ENCODE data around the gene MAML3.

MAML3 gene

GRCh38 chr4:139710073-139710472 is 443.9 kb downstream of the MAML3 start:
- TF ChIP-seq CTCF (IDR thresholded peaks at IDR 0.05; ENCODE audit: low read length) (no peak), EZH2 (IDR thresholded peaks at IDR 0.05; ENCODE audit: borderline replicate concordance, low read length) (no peak)

GRCh38 chr4:139709660-139710059 is 444.3 kb downstream of the MAML3 start:
- no peak overlapping the region for H3K4me3 ChIP-seq (ENCODE audit: low read depth, low read length, poor library complexity, severe bottlenecking)
- no peaks in the 10 kb centered on the region for H3K79me2 ChIP-seq (ENCODE audit: insufficient read depth, low read length)
- H3K27me3 ChIP-seq (ENCODE audit: insufficient read depth, low read length), result no peaks in the 10 kb centered on the region
- no peaks in the 10 kb centered on the region for H4K20me1 ChIP-seq (ENCODE audit: insufficient read depth, low read length)
- no peak overlapping the region for H2AFZ ChIP-seq (ENCODE audit: low read length)
- no peaks in the 10 kb centered on the region for H3F3A ChIP-seq (ENCODE audit: insufficient read depth, low read length)
- TF ChIP-seq EZH2 (IDR thresholded peaks at IDR 0.05; ENCODE audit: borderline replicate concordance, low read length), result no peak
- no peak for TF ChIP-seq CTCF (IDR thresholded peaks at IDR 0.05; ENCODE audit: low read length)
- no peak overlapping the region for H3K27ac ChIP-seq (ENCODE audit: low read depth, low read length, poor library complexity, severe bottlenecking)
- H3K9ac ChIP-seq (ENCODE audit: low read length), result no peak overlapping the region
- H3K4me1 ChIP-seq (ENCODE audit: insufficient read depth, low read length, severe bottlenecking), result no peaks in the 10 kb centered on the region
- no peaks in the 10 kb centered on the region for H3K9me2 ChIP-seq (ENCODE audit: low read depth, low read length)
- H3K9me3 ChIP-seq (ENCODE audit: low read length), result no peaks in the 10 kb centered on the region
- H3K4me2 ChIP-seq (ENCODE audit: low read length), result no peak overlapping the region
- no peaks in the 10 kb centered on the region for H3K36me3 ChIP-seq (ENCODE audit: insufficient read depth, low read length)

More at GRCh38 chr4:139710073-139710472, 443.9 kb downstream of the MAML3 start:
- H2AFZ ChIP-seq (ENCODE audit: low read length), result no peak overlapping the region
- no peak overlapping the region for H3K27ac ChIP-seq (ENCODE audit: low read depth, low read length, poor library complexity, severe bottlenecking)
- no peaks in the 10 kb centered on the region for H3K9me2 ChIP-seq (ENCODE audit: low read depth, low read length)
- no peaks in the 10 kb centered on the region for H3K27me3 ChIP-seq (ENCODE audit: insufficient read depth, low read length)
- H3K79me2 ChIP-seq (ENCODE audit: insufficient read depth, low read length), result no peaks in the 10 kb centered on the region
- no peaks in the 10 kb centered on the region for H3K36me3 ChIP-seq (ENCODE audit: insufficient read depth, low read length)
- no peak overlapping the region for H3K4me2 ChIP-seq (ENCODE audit: low read length)
- no peaks in the 10 kb centered on the region for H3F3A ChIP-seq (ENCODE audit: insufficient read depth, low read length)
- H4K20me1 ChIP-seq (ENCODE audit: insufficient read depth, low read length), result no peaks in the 10 kb centered on the region
- no peaks in the 10 kb centered on the region for H3K9me3 ChIP-seq (ENCODE audit: low read length)
- no peak overlapping the region for H3K4me3 ChIP-seq (ENCODE audit: low read depth, low read length, poor library complexity, severe bottlenecking)
- no peaks in the 10 kb centered on the region for H3K4me1 ChIP-seq (ENCODE audit: insufficient read depth, low read length, severe bottlenecking)
- H3K9ac ChIP-seq (ENCODE audit: low read length), result no peak overlapping the region

- H3K4me2 ChIP-seq (ENCODE audit: low read length), result no peak overlapping the region
- no peaks in the 10 kb centered on the region for H3K4me1 ChIP-seq (ENCODE audit: insufficient read depth, low read length, severe bottlenecking)
- H3K27me3 ChIP-seq (ENCODE audit: insufficient read depth, low read length), result no peaks in the 10 kb centered on the region
- H3K9me3 ChIP-seq (ENCODE audit: low read length), result no peaks in the 10 kb centered on the region
- TF ChIP-seq CTCF (IDR thresholded peaks at IDR 0.05; ENCODE audit: low read length), result peak; percentile 32; the same call in 1 of the 2 replicates
- TF ChIP-seq EZH2 (IDR thresholded peaks at IDR 0.05; ENCODE audit: borderline replicate concordance, low read length), result no peak
- H3K27ac ChIP-seq (ENCODE audit: low read depth, low read length, poor library complexity, severe bottlenecking), result no peak overlapping the region
- no peaks in the 10 kb centered on the region for H3K79me2 ChIP-seq (ENCODE audit: insufficient read depth, low read length)
- no peak overlapping the region for H3K4me3 ChIP-seq (ENCODE audit: low read depth, low read length, poor library complexity, severe bottlenecking)
- H3K36me3 ChIP-seq (ENCODE audit: insufficient read depth, low read length), result no peaks in the 10 kb centered on the region
- no peak overlapping the region for H2AFZ ChIP-seq (ENCODE audit: low read length)
- H3K9me2 ChIP-seq (ENCODE audit: low read depth, low read length), result no peaks in the 10 kb centered on the region
- H3F3A ChIP-seq (ENCODE audit: insufficient read depth, low read length), result no peaks in the 10 kb centered on the region
- no peaks in the 10 kb centered on the region for H4K20me1 ChIP-seq (ENCODE audit: insufficient read depth, low read length)
- no peak overlapping the region for H3K9ac ChIP-seq (ENCODE audit: low read length)
Observed at GRCh38 chr4:139704915-139705485, 449.0 kb downstream of the MAML3 start.
